HG03432 (cell line): ENCODE results near the gene IDH3B.
A peak's percentile ranks its signal among the peaks of the same experiment; 100 is the strongest.
"Not testable (repeated sequence)": the region's sequence is repeated elsewhere in the genome, so short reads cannot be mapped to it uniquely, and the experiment has no call there.

Experiments used
- ATAC-seq: cut with Tn5 transposase; IDR thresholded peaks from one replicate; pipeline ENCODE4 v1.9.1; 2021; ENCODE audit warnings: mild to moderate bottlenecking, moderate library complexity; ENCODE audit not compliant: unreplicated experiment

Gene IDH3B

GRCh38 chr20:2695206-2695983, 31.4 kb upstream of the IDH3B start:
- ATAC-seq: no peak

DNA sequence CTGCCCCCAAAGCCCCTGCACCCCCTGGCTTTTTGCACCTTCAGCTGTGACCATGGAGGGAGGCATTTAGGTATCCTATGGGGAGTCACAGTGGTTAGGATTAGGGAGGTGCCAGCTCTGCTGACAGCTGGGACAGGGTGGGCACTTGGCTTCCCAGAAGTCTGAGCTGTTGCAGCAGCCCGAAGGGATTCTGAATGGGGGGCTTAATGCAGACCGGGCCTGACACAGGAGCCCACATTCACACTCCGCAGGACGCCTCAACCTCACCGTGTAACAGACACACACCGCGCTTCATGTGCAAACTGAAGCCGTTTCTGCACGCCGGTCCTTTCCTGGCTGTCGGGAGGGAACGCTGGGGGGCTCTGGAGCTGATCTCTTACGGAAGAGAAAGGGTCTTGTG, 30.5 kb upstream of the IDH3B start:
- no peak for ATAC-seq

GRCh38 chr20:2694008-2694471, 30.0 kb upstream of the IDH3B start:
- no peak for ATAC-seq

DNA sequence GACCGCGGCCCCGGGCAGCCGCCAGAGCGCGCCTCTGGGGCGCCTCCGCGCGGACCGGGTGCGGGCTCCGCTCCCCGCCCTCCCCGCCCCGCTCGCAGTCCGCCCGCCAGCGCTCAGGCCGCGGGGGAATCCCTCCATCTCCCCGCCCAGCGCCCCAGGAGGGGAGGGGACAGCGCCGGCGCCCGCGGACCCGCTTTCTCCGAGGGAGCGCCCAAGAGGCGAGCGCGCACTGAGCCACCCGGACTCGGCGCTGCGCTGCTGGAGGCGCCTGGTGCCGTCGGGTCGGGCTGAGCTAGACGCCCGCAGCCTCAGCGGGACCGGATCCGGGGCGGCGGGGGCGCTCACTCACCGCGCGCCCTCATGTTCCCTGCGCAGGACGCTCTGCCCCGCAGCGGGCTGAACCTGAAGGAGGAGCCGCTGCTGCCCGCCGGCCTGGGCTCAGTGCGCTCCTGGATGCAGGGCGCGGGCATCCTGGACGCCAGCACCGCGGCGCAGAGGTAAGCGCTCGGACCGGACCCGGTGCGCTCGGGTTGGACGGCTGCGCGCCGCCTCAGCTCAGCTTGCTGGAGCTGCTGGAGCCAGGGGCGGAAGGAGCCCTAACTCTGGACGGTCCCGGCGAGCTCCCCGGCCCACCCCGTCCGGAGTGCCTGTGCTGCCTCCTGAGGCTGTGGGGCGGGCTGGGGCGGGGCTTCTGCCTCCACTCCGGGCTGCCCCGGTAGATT, 29.4 kb upstream of the IDH3B start:
- peak; percentile 43 for ATAC-seq

GRCh38 chr20:2692886-2693285, 28.9 kb upstream of the IDH3B start:
- peak; percentile 21 for ATAC-seq

GRCh38 chr20:2692036-2692885, 28.2 kb upstream of the IDH3B start, which contains the start of gene EBF4:
Gene EBF4, plus strand, starts transcription at chr20:2692780. Its CDS starts 866 bp downstream, at chr20:2693646.
- peak; percentile 31 for ATAC-seq

- no peak for ATAC-seq
Observed at GRCh38 chr20:2691663-2692035, 27.6 kb upstream of the IDH3B start.

GRCh38 chr20:2691127-2691526, 27.1 kb upstream of the IDH3B start:
- no peak for ATAC-seq

DNA sequence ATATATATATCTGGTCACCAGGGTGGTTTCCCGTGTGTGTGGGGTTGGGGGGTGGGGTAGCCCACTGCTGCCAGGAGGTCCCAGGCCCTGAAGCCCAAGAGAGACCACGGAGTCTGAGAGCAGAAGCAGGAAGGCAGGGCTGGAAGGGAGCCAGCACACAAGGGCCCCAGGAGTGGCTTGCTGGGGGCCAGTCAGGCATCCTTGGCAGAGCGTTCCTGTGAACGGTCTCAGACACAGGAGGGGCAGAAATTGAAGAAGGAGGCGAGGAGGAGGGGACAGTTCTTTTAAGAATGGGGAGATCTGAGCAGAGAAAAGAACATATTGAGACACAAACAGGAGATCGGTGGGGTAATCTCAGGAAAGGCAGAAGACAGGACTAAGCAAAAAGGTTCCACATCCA, 26.7 kb upstream of the IDH3B start:
- no peak for ATAC-seq

GRCh38 chr20:2690213-2690612, 26.2 kb upstream of the IDH3B start:
- ATAC-seq: no peak

DNA sequence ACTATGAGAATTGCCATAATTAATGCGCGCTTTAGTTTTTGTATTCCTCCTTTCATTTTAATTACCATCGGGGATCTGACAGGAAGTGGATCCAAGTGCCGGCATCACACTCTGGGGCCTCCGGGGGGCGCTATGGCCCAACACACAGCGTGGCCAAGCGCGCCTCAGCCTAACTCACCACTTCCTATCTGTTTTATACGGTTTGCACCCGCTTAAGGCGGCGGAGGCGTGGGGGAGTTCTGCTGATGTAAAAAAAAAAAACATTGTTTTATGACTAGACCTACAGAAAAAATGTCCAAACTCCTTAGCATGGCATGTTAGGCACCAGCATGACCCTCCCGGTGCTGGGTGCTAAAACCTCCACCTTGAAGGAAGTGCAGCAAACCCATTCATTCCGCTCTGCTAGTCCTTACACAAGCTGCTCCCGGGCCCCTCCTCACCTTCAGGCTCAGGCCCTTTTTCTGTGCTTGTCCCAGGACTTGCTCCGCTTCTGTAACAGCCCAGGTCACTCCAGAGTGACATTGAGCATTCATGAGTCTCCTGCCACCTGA, 24.1 kb upstream of the IDH3B start:
- no peak for ATAC-seq

GRCh38 chr20:2687514-2687913, 23.5 kb upstream of the IDH3B start:
- no peak for ATAC-seq

DNA sequence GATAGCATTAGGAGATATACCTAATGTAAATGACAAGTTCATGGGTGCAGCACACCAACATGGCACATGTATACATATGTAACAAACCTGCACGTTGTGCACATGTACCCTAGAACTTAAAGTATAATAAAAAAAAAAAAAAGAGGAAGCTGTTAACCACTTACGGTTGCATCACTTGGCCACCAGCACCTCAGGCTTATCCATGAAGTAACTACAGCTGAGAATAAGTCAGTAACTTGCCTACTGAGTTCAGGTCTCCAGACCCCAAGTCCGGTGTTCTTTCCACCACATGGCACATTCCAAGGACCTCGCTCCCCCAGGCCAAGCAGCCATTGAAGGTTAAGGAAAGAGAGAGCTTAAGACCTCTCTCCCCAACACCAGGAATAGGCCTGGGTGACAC, 20.8 kb upstream of the IDH3B start:
- not testable (repeated sequence) for ATAC-seq

DNA sequence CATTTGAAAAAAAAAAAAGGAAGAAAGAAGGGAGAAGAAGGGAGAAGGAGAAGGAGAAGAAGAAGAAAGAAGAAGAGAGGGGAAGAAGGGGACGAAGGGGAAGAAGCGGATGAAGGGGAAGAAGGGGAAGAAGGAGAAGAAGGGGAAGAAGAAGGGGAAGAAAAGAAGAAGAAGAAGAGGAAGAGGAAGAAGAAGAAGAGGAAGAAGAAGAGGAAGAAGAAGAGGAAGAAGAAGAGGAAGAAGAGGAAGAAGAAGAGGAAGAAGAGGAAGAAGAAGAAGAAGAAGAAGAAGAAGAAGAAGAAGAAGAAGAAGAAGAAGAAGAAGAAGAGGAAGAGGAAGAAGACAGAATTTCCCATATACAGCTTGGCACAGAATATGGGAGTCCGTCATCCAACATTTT, 18.0 kb upstream of the IDH3B start:
- ATAC-seq: not testable (repeated sequence)

- ATAC-seq: no peak
Observed at GRCh38 chr20:2680046-2680445, 16.0 kb upstream of the IDH3B start.

DNA sequence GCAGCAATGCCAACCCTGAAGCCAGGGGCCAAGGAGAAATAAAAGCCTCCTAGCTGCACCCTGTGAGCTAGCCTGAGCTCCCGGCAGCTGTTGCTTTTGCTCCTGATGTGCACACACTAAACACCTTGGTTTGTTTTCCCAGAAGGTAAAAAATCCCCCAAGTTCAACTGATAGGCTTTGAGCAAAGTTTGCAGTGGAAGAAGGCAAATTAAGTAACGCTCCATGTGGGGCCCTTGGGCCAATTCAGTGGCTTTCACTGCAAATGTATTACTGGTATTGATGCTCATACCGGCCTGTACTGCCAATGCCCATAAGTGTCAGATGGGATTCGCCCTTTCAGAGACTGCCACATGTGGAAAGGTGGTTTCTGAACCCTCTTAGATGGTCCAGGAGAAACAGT, 9.4 kb upstream of the IDH3B start:
- no peak for ATAC-seq

DNA sequence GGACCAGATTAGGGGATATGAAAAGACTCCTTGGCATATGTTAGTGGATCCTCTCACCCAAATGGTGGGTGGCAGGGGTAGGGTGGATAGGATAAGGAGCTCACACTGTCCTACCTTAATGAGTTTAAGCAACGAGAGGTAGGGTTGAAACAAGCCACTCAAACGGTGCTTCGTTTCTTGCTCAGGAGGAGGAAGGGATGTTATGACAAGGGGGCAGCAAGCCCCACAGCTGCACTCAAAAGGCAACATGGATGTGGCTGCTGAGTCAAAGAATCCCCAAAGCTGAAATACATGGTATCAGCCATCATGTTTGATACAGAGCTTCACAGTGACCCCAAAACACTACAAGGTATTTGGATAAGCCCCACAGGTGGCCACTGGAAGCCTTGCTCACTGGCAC, 8.4 kb upstream of the IDH3B start:
- no peak for ATAC-seq

DNA sequence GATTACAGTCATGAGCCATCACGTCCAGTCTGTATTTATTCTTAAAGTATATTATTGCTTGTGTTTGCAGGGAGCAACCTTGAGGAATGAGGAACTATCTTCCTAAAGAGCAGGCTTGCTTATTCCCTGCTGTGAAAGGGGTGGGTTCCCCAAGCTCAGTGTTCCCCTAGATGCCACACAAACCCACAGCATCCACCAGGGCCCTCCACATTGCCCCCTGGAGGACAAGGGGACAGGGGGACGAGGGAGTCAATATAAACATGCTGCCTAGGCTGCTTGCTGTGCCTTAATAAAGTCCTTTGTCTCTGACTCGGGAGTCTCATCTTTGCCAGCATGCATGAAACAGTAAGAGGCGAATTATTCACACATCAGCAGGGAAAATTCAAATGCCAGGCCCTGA, 8.0 kb upstream of the IDH3B start:
- no peak for ATAC-seq

DNA sequence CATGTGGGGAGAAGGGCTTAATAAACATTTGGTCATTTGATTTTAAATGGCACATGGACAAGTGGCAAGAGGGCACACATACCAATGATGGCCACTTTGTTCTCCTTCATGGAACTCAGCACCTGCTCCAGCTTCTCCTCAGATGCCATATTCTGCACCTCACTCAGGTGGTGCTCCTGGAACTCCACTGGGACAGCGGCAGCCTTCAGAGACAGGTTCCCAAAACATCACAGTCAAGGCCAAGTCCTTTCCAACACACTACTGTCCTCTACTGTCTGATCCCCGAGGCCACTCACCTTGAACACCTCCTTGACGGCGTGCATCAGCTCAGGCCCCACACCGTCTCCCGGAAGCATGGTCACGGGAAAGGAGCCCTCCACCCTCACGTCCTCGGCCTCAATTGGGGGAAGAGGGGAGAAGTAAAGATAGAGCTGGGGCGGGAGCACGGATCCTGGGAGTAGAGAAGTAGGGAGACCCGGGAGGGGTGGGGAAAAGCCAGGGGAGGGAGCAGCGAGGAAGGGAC, 591 bp downstream of the IDH3B start:
- no peak for ATAC-seq

- no peak for ATAC-seq
Observed at GRCh38 chr20:2659547-2659946, 4.5 kb downstream of the IDH3B start.
